ENCODE results near the gene CTNNA3.
"Not testable (repeated sequence)": the region's sequence is repeated elsewhere in the genome, so short reads cannot be mapped to it uniquely, and the experiment has no call there.

CTNNA3 gene

DNA sequence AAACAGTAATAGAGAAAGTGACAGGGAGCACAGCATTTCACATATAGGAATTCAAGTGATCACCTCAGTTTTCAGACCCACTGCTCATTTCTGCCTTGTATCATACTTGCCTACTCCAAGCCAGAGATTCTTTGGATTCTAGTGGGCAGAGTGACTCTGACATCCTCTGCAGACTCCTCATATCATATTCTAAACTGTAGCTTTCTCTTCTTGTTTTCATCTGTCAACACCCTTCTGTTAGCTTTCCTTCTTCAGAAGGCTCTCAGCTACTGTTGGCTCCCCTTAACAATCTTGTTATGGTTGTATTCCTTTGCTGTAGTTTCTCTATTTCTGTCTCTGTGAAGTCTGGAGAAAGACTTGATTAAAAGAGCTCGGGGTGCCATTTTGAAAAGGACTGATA is 120.5 kb downstream of the CTNNA3 start:
- no peak for DNase-seq (ENCODE audit: low read depth)
- TF ChIP-seq, protein P1, sequence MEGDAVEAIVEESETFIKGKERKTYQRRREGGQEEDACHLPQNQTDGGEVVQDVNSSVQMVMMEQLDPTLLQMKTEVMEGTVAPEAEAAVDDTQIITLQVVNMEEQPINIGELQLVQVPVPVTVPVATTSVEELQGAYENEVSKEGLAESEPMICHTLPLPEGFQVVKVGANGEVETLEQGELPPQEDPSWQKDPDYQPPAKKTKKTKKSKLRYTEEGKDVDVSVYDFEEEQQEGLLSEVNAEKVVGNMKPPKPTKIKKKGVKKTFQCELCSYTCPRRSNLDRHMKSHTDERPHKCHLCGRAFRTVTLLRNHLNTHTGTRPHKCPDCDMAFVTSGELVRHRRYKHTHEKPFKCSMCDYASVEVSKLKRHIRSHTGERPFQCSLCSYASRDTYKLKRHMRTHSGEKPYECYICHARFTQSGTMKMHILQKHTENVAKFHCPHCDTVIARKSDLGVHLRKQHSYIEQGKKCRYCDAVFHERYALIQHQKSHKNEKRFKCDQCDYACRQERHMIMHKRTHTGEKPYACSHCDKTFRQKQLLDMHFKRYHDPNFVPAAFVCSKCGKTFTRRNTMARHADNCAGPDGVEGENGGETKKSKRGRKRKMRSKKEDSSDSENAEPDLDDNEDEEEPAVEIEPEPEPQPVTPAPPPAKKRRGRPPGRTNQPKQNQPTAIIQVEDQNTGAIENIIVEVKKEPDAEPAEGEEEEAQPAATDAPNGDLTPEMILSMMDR (IDR thresholded peaks at IDR 0.05; ENCODE audit: control insufficient read depth, extremely low read depth, insufficient read depth): no peak
- H3K4me3 ChIP-seq (ENCODE audit: low read depth, low read length): no peak overlapping the region

DNA sequence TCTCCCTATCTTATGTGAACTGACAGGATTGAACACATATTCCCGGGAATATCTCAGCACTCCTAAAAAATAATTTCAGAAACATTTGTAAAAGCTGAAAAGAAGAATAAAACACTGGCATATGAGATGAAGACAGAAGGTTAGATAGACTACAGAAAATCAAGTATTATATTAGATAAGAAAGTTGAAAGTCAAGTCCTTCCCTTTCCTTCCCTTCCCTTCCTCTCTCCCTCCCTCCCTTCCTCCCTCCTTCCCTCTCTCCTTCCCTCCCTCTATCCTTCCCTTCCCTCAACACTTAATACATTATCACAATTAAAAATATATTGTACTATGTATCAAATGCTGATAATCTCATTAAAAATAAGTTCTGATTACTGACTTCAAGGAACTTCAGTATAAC is 122.5 kb downstream of the CTNNA3 start:
- no peak for DNase-seq (ENCODE audit: low read depth)
- no peak overlapping the region for H3K4me3 ChIP-seq (ENCODE audit: low read depth, low read length)
- TF ChIP-seq, protein P1 (IDR thresholded peaks at IDR 0.05; ENCODE audit: control insufficient read depth, extremely low read depth, insufficient read depth): no peak

DNA sequence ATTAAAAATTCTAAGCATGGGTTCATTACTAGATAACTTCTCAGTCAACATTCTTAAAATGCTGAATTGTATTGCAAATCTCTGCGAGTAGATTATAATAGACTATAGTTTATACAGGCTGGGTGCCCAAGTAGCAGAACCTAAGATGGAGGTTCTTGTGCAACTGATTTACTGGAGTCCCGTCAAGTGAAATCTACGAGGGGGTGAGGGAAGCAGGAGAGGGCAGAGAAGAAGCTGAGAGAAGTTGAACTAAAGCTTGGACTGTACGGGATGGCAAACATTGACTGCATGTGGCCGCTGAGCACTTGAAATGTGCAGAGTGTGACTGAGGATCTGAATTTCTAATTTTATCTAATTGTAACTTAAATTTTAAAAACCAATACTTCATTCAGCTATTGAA is 124.5 kb downstream of the CTNNA3 start:
- TF ChIP-seq, protein P1 (IDR thresholded peaks at IDR 0.05; ENCODE audit: control insufficient read depth, extremely low read depth, insufficient read depth): no peak
- H3K4me3 ChIP-seq (ENCODE audit: low read depth, low read length): no peak overlapping the region
- no peak for DNase-seq (ENCODE audit: low read depth)

DNA sequence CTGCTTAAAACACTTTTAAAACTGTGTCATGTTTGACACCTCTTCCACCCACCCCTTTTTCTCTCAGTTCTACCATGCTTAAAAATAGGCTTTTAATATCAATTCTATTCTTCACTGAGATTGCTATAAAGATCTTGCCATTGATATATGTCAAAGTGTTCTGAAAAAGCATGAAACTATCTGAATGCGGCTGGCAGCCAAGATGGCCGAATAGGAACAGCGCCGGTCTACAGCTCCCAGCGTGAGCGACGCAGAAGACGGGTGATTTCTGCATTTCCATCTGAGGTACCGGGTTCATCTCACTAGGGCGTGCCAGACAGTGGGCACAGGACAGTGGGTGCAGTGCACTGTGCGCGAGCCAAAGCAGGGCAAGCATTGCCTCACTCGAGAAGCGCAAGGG is 137.7 kb downstream of the CTNNA3 start:
- H3K4me3 ChIP-seq (ENCODE audit: low read depth, low read length); DNase-seq (ENCODE audit: low read depth): not testable (repeated sequence)

DNA sequence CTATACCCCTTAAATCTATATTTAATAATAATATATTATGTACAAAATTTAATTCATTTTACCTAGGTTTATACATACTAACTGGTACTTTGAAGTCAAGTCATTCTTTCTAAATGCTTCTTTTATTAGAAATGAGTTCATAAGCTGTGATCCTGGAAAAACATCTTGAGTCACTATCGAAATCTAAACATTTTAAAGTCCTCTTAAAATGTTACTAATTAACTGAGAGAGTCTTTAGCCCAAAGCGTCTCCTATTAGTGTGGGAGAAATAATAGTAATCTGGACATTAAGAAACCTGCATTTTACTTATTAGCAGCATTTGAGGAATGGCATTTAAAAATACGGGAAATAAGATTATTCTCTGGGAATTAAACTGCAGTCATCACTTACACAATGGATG is 142.7 kb downstream of the CTNNA3 start:
- TF ChIP-seq, protein P1 (IDR thresholded peaks at IDR 0.05; ENCODE audit: control insufficient read depth, extremely low read depth, insufficient read depth): no peak
- no peak overlapping the region for H3K4me3 ChIP-seq (ENCODE audit: low read depth, low read length)
- no peak for DNase-seq (ENCODE audit: low read depth)

DNA sequence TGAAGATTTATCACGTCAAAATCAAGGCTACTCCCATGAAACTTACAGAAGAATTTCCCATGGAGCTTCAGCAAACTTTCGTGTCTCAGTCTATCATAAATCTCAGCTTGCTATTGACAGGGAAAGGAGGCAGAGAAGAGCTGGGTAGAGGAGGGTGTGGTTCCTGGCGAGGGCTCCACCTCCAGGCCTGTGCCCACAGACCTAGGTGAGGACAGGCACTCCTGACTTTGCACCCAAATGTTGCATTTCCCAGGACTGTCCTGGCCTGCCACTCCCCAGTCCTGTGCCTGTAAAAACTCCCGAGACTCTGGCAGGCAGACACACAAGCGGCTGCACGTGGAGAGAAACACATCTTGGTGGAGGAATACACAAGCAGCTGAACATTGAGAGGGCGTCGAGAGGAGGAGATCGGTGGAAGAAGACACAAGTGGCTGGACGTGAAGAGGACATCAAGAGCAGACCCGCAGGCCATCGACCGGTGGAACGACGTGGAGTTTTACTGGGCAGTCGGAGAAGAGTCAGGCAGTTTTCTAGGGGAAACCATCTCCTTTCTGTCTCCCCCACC is 145.1 kb downstream of the CTNNA3 start:
- no peak for DNase-seq (ENCODE audit: low read depth)
- no peak overlapping the region for H3K4me3 ChIP-seq (ENCODE audit: low read depth, low read length)
- TF ChIP-seq, protein P1 (IDR thresholded peaks at IDR 0.05; ENCODE audit: control insufficient read depth, extremely low read depth, insufficient read depth): no peak

DNA sequence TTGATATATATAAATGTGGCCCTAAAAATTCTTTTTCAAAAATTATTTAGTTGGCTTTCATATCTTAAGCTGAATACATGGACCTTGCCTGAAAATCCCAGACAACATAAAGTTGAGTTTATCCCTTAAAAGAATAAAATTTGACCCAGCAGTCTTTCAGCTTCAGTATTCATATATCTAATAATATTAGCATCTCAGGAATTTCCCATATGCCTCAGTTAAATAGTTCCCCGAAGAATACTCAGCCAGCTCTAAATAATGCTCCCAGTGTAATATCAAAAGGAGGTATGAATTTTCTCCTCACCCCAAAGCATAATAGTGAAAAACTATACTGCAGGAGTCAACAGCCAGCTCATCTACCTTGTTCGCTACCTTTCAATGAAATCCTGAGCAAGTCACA is 145.9 kb downstream of the CTNNA3 start:
- no peak for DNase-seq (ENCODE audit: low read depth)
- no peak overlapping the region for H3K4me3 ChIP-seq (ENCODE audit: low read depth, low read length)
- TF ChIP-seq, protein P1 (IDR thresholded peaks at IDR 0.05; ENCODE audit: control insufficient read depth, extremely low read depth, insufficient read depth): no peak

All from LNCaP clone FGC (cell line).